HG02852 (cell line): ENCODE measurements around the gene CRYBG1.

Source experiments
- ATAC-seq: cut with Tn5 transposase; IDR thresholded peaks from one replicate; pipeline ENCODE4 v1.9.1; 2021; ENCODE audit warnings: mild to moderate bottlenecking, moderate library complexity; ENCODE audit not compliant: unreplicated experiment

The CRYBG1 gene, protein sequence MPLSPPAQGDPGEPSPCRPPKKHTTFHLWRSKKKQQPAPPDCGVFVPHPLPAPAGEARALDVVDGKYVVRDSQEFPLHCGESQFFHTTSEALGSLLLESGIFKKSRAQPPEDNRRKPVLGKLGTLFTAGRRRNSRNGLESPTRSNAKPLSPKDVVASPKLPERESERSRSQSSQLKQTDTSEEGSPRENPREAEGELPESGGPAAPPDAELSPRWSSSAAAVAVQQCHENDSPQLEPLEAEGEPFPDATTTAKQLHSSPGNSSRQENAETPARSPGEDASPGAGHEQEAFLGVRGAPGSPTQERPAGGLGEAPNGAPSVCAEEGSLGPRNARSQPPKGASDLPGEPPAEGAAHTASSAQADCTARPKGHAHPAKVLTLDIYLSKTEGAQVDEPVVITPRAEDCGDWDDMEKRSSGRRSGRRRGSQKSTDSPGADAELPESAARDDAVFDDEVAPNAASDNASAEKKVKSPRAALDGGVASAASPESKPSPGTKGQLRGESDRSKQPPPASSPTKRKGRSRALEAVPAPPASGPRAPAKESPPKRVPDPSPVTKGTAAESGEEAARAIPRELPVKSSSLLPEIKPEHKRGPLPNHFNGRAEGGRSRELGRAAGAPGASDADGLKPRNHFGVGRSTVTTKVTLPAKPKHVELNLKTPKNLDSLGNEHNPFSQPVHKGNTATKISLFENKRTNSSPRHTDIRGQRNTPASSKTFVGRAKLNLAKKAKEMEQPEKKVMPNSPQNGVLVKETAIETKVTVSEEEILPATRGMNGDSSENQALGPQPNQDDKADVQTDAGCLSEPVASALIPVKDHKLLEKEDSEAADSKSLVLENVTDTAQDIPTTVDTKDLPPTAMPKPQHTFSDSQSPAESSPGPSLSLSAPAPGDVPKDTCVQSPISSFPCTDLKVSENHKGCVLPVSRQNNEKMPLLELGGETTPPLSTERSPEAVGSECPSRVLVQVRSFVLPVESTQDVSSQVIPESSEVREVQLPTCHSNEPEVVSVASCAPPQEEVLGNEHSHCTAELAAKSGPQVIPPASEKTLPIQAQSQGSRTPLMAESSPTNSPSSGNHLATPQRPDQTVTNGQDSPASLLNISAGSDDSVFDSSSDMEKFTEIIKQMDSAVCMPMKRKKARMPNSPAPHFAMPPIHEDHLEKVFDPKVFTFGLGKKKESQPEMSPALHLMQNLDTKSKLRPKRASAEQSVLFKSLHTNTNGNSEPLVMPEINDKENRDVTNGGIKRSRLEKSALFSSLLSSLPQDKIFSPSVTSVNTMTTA (N-terminal part only)

DNA sequence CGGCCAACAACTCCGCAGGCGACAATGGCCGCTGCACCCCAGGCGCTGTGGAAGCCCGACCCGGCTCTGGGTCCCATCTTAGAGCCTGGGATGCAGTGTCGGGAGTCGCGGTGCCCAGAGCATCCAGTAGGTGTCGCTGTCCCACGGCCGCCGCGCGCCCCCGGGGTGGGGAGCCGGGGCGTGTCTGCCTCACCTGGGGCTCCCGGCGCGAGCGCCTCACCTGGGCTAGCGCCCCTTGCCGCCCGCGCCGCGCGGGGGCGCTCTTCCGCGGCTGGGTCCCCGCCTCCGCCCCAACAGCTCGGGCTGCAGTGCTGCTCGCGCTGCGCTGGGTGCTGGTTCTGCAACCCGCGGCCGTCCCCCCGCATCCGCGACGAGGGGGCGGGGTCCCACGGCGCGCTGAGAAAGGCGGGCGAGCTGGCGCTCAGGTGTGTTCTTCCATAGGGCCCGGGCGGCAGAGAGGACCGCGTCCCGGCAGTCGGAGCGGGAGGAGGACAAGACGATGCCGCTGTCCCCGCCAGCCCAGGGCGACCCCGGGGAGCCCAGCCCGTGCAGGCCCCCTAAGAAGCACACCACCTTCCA, at the start of gene CRYBG1:
TSS of gene CRYBG1 (plus strand) at position 308 of the 579 bp plus-strand sequence. CDS start at position 500, 192 bp downstream.
- peak; percentile 69 for ATAC-seq

DNA sequence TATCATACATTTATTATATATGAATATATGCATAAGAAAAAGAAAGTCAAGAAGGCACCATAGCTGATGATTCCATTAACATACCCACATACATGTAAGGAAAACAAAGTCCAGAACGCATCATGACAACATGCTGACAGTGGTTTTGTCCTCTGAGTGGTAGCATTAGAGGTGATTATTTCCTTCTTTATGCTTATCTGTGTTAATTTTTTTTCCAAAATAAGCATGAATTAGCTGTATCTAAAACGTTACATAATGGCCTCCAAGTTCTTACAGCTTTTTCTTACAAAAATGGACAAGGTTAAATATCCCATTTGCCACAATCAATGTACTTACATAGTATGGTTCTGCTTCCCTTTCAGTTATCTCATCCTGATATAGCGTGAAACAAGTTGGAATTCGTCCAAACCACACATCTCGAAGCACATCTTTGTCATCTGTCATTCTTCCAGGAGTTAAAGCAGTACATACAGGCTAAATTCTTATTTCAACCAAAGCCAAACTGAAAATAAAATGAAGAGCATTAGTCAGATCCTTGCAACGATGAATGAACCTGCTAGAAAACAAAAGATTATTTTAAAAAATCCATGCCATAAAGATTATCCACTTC, 44.6 kb upstream of the CRYBG1 start:
- ATAC-seq: no peak

DNA sequence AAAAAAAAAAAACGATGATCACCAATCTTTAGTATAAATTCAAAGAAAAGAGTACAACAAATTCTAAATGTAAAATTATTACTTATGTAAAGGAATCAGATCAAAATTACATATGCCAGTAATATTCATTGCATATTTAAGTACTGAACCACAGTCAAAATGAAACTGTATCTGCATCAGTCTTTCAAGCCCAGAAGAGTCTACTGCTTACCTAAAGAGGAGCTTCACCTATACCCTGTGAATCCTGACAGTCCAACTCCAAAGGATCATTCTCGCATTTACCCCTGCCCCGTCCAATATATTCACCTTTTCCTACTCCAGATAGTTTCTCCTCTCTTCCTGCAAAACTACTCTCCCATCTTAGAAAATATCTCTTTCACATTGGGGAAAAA, 44.1 kb upstream of the CRYBG1 start:
- ATAC-seq: no peak

DNA sequence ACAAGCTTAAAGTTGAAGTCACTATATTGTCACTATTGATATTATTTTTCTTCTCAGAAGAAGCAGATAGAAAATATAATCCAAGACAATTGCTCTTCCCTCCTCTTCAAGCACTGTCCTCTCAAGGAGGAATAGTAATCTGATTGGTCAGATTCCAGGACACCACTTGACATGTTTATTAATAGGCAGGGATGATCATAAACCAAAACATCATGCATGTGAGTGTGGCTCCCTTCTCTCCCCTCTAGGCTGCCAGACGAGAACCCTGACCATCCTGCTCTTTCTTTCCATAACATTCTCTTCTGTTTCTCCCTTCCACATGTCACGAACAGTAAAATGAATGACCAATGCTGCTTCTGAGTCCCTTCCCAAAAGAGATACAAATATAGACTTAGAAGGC, 42.5 kb upstream of the CRYBG1 start:
- no peak for ATAC-seq

DNA sequence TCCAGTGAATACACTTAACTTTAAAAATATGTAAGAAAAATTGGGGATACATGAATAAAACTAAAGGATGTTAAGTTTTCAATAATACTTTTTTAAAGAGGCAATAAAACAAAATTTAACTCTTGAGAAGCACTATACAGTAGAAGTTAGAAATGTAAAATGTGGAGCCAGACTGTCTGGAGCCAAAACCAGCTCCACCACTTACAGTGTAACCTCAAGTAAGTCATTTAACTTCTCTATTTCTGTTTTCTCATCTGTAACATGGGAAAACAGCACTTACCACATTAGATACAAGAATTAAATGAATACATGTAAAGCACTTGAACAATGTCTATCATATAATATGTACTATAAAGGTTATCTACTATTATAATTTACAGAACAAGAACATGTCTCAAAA, 41.7 kb upstream of the CRYBG1 start:
- ATAC-seq: no peak

DNA sequence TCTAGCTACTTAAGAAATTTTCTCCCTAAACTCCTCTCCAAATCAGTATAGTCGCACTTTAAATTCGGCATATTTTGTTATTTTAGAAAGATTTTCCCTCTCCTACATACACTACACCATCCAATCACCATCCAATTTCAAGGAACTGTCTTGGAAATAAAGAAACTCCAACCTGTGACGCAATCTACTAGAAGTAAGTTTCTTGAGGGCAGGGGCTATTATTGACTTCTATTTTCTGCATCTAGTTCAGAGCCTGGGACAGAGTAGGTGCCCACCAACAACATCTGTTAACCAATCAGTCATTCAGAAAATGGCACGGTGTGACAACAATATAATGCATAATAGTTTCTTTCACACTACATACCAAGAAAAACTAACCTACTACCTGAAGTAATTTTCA, 38.6 kb upstream of the CRYBG1 start:
- ATAC-seq: no peak

DNA sequence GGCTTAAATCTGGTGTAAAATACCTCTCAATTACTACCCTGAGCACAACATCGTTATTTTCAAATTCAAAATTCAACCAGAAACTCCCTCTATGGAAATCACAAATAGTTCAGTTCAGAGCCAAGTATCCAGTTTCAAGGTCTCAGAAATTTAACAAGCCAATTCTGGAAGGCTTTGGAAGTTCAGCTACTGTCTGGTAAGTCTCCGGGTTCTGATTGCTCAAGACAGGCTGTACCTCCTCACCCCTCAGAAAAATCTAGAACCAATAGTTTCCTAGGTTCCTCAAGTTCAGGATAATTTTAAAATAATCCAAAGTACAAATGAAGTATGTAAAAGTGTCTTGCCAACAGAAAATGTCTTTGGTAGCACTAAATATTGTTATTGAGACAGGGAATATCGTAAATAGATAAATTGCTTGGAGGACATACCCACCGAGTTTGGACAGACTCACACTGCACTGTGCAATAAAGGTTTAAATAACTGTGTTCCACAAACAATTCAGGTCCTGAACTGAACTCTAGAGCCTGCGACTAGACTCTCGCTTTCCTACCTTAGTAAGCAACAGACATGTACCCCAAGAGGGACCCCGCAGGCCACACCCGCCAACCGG, 35.7 kb upstream of the CRYBG1 start:
- ATAC-seq: no peak

DNA sequence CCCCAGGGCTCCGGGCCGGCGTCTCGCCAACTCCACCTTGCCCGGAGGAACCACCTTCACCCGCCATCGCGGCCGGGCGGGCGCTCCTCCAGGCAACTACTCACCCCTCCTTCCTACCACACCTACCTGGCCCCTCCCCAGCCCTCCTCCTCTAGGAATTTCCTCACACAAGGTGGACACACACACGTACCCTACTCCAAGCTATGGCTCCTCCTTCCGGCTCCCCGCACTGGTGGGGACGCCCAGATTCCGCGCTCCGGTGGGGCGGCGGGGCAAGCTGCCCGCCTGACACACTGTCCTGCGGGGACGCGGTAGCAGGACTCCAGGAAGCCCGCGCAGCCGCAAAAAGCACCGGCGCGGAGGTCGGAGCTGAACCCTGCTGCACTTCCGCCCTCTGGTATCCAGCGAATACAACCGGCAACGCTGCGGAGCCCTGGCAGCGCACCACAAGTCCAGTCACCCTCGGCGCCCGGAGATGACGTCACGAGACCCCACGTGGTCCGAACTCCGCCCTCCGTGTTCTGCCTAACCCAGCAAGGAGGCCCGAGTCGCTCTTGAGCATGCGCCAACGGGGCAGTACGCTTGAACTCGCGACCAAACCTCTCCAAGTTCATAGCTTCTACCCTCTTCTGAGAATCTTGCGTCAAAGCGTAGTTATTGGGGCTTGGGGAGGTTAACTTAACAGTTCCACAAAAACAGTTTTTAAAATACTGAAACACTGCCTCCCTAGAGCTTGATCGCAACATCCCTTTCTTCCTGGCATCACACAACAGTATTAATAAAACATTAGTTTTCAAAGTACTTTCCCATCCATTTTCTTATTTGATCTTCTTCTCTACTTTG, 35.0 kb upstream of the CRYBG1 start, which contains the start of gene ATG5:
TSS of gene ATG5 (minus strand) at position 425 of the 843 bp plus-strand sequence. CDS start 9,552 bp downstream, outside the sequence.
- ATAC-seq: peak; percentile 92

DNA sequence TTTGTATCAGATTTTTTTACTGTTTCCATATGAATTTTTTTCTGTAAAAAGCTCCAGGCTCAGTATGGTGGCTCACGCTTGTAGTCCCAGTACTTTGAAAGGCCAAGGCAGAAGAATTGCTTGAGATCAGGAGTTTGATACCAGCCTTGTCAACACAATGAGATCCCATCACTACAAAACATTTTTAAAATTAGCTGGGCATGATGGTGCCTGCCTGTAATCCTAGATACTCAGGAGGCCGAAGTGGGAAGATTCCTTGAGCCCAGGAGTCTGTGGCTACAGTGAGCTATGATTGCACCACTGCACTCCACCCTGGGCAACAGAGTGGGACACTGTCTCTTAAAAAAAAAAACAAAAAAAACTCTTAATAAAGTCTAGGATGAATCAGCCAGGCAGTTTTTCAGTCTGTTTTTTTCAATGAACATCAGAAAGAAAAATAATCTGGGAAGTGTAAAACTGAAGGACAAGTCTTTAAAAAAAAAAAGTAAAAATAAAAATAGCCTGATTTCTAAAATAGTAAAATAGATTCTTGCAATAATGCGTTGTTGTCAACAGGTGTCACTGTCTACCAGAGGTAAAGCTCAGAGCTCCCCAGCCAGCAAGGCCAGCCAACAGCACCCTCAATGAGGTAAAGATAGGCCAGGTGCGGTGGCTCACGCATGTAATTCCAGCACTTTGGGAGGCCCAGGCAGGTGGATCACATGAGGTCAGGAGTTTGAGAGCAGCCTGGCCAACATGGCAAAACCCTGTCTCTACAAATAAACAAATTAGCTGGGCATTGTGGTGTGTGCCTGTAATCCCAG, 25.7 kb upstream of the CRYBG1 start:
- peak; percentile 60 for ATAC-seq

DNA sequence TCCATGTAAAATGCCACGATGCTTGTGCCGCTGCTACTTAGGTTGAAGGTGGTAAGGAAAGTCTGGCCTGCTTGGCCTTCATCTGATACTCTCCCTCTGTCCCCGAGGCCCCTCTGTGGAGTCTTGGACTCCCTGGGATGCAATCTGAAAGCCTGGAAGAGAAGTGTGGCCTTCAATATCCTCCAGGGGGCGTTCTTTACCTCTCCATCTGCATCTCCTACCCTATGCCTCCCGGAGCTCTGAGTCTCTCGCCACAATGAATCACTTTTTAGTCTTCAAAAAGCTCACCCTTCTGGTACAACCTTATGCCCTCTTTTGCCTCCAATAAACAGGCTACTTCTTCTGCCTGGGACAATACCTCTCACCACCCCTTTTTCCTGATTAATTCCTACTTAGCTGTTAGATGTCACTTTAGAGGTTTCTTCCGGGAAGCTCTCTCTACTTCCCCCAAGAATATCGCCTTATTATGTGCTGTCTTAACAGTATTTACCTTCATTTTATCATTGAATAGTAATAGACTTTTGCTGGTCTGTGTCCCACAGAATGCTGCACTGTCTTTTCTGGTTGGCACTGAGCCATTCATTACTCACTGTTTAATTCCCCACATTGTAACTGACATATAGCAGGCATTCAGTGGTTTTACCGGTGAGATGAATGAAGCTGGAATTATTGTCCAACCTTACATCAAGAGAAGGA, 21.0 kb upstream of the CRYBG1 start:
- ATAC-seq: peak; percentile 61

DNA sequence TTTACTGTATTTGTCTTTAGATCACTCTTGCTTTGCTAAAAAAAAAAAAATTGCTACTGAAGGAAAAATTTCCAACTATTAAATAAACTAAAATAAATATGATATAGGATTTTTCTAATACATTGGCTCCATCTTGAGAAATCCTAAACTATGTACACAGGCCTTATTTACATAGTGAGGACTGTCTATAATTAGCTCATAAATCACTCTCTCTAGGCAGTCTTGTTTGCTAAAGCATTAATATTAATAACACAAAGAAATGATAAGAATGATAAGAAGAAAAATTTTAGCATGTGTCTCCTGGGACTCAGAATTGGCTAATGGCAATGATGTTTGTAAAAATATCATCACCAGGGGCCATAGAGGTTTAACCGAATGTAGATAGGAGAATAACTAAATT, 13.3 kb upstream of the CRYBG1 start:
- no peak for ATAC-seq

DNA sequence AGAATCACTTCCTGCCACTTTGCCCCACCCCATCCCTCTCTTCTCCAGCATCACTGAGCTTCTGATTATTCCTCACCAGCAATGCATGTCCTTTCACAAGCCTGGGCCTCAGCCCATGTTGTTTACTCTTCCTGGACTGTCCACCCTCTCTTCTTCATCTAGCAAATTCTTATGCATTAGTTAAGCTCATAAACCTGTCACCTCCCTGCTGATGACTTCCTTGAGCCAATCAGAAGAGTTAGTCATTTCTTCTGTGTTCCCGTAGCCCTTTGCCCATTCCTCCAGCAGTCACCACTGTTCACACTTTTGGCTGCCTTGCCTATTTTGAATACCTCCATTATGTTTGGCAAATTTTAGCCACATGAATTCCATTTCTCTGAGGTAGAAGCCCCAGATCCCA, 4.1 kb upstream of the CRYBG1 start:
- no peak for ATAC-seq

DNA sequence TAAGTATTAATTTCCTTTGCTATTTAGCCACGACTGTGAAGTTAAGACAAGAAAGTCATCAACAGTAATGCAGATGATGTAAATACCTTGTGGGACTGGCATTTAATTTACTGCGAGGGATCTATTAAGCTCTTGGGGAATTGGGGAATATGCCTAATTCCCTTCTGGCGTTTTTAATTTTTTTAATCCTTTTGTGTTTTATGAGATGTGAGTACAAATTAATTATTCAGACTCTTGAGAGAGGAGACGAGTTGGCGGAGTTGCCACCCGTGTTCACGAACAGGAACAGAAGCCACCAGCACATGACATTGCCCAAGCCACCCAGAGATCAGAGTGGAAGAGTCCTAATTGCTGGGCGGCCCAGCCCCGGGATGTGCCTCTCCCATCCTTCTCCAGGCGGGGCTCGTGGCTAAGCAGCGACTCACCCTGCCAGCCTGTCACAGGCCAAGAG, 533 bp upstream of the CRYBG1 start:
- peak; percentile 12 for ATAC-seq

DNA sequence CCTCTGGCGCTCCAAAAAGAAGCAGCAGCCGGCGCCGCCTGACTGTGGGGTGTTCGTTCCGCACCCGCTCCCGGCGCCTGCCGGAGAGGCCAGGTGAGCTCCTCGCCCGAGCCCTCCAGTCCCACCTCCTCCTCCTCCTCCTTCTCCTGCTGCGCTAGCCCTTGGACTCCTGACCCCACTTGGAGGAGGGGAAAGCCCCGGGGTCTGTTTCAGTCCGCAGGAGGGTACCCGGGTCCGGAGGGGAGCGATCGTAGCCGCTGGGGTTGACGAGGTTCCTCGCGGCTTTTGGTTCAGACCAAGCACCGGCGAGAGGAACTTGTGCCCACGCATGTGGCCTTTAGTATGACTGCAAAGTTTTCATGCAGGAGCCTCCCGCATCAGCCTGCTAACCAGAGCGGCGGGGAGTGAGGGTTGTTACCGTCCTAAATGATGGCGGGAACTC, 493 bp downstream of the CRYBG1 start:
- ATAC-seq: peak; percentile 31

DNA sequence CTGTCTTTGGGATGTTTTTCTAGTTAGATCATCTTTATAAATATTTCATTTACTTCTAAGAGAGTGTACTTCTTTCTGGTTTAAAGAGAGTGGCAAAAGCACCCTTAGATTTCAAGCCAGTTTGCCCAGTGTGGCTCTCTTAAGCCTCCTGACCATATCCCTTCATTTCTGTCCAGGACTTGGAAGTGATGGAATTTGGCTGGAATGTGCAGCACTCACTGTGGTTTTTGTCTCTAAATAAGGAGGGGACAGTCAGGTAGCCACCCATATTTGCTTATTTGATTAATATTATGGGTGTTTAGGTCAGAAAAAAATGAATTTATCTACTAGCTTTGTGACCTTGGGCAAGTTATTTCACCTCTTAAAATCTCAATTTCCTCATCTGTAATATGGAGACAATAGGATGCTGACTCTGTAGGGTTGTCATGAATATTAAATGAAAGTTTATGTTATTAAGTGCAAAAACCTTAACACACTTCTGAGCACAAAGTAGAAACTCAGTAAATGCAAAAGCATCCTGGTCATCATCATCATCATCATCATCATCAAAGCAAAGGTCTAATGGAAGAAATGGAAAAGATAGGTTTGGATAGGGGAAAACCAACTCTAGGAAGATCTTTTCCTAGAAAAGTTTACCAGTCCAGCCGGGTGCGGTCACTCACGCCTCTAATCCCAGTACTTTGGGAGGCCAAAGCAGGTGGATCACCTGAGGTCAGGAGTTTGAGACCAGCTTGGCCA, 3.1 kb downstream of the CRYBG1 start:
- no peak for ATAC-seq

DNA sequence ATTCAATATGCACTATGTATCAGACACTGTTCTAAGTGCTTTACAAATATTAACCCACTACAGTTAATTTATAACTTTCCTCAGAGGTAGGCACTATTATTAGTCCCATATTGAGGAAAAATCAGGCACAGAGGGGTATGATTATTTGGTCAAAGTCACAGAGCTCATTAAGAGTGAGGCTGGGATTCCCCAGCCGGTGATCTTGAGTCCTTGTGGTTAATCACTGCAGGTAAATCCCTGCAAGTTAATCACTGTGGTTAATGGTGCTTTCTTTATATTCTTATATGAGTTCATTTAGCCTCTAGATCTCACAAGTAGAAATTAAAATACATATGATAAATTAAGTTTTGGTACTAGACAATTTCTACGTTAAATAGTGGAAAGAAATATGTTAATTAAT, 9.2 kb downstream of the CRYBG1 start:
- ATAC-seq: no peak

DNA sequence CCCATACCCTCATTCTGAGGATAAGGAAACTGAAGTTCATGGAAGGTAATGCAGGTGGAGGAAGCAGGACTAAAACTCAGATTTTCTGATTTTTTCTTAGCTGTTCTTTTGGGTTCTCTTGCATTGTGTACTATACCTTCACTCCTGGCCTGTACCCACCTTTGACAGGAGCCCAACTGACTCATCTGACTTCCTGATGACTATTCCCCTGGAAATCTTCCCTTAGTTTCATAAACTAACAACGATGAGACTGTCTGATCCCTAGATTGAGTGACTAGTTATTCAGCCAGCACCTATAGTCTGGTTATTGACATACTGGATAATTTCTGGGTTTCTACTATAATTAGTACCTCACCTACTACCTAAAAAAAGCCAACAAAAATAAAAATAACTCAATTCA, 10.1 kb downstream of the CRYBG1 start:
- no peak for ATAC-seq
